HG03095 (cell line): ENCODE data around the gene GALNT8.
"Not testable (repeated sequence)": the region's sequence is repeated elsewhere in the genome, so short reads cannot be mapped to it uniquely, and the experiment has no call there.

Experiments used
- ATAC-seq: cut with Tn5 transposase; IDR thresholded peaks from one replicate; pipeline ENCODE4 v1.9.1; 2021; ENCODE audit warnings: moderate library complexity; ENCODE audit not compliant: unreplicated experiment

Gene GALNT8, protein sequence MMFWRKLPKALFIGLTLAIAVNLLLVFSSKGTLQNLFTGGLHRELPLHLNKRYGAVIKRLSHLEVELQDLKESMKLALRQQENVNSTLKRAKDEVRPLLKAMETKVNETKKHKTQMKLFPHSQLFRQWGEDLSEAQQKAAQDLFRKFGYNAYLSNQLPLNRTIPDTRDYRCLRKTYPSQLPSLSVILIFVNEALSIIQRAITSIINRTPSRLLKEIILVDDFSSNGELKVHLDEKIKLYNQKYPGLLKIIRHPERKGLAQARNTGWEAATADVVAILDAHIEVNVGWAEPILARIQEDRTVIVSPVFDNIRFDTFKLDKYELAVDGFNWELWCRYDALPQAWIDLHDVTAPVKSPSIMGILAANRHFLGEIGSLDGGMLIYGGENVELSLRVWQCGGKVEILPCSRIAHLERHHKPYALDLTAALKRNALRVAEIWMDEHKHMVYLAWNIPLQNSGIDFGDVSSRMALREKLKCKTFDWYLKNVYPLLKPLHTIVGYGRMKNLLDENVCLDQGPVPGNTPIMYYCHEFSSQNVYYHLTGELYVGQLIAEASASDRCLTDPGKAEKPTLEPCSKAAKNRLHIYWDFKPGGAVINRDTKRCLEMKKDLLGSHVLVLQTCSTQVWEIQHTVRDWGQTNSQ

DNA sequence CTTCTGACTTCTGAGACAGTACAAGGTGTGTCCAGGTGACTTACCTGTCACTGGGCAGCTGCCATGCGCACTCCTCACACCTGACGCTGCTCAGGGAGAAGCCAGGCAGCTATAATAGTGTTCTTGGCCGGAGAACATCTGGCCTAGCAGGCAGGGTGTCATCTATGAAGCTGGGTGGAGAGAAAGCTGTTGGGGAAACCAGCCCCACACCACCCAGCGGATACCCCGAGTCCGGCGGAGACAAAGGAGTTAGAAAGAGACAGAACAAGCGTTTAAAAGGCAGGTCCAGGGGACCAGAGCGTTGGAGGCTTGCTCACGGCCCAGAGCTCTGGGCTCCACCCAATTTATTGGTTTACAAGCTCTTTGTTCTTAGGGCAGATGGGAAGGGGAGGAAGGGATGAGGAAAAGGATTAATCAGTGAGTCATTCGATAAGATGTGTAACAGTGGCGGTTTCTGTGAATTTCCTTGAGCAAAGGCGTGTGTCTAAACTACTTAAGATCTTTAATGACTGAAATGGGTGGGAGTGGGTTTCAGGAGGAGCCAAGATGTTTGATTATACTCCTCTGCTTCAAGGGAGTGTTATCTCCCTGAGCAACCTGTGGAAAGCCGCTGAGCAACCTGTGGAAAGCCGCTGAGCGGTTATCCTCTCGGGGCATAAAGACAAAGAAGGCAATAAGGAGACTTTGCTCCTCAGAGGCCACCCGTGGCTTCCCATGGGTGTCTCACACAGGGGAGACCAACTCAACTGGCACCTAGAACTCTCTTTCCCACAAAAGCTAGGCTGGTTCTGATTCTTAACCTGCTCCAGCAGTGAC lies at the start of gene GALNT8:
Gene GALNT8, plus strand, starts transcription at position 580 of the 816 bp plus-strand sequence. CDS start 278 bp downstream, outside the sequence.
- ATAC-seq: no peak

DNA sequence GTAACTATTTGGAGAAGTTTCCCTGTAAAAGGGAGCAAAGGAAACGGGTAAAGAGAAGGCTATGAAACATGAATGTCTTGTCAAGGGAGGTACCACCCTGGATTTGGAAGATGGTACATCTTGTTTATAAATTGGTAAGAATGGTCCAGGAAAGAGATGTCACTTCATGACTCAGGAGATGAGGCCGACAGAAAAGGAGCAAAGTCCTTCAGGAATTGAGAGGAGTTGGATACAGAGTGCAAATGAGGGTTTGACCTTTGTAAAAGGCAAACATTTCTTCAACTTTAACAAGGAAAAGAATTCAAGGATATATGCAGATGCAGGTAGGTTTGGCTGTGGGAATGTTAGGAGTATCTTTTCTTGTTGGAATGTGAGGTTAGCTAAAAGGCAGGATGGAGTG lies 40.5 kb upstream of the GALNT8 start:
- ATAC-seq: no peak

DNA sequence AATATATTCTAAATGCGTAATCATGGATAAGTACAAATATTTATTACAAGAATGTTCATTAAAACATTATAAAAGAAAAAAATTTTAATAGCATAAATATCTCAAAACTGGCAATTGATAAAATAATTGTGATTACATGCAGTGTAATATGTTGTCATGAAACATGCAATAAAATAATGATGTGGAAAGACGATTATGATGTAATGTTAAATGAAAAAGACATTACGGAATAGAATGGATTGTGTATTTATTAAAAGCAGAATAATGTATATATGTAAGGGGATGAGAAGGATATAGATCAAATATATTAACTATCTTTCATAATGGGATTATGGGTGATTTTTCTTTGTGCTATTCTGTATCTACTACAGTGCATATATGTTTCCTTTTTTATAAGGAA lies 38.5 kb upstream of the GALNT8 start:
- ATAC-seq: no peak

DNA sequence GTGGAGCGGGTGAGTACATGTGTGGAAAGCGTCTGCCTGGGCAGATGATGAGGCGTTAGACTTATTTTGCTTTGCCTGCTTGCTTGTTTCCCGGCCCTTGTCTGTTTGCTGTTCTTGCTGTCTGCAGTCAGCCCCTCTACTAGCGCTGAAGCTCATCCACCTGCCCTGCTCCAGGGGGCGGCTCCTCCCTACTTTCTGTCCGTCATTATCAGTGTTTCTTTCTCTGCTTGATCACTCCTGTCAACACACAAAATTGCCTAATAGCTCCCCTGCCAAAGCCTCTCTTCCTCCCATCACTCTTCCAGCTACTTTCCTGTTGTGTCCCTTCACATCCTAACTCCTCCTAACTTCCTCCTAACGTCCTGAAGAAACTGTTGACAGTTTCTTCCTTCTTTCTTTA lies 34.9 kb upstream of the GALNT8 start:
- no peak for ATAC-seq

DNA sequence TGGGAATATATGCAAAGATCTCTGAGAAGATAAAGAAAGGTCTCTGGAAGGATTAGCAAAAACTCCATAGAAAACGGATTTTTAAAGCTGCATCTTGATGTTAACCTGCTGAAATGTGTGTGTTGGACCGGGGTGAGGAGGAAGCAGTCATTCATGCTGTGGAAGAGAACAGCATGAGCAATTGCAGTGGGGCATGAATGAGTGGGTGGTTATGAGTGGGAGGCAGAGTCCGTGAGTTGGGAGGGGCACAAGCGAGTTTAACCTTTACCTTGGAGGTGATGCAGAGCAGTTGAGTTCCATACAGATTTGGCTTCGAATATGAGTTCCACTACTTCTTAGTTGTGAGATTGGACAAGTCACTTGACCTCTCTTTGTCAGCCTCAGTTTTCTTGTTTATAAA lies 29.4 kb upstream of the GALNT8 start:
- no peak for ATAC-seq

DNA sequence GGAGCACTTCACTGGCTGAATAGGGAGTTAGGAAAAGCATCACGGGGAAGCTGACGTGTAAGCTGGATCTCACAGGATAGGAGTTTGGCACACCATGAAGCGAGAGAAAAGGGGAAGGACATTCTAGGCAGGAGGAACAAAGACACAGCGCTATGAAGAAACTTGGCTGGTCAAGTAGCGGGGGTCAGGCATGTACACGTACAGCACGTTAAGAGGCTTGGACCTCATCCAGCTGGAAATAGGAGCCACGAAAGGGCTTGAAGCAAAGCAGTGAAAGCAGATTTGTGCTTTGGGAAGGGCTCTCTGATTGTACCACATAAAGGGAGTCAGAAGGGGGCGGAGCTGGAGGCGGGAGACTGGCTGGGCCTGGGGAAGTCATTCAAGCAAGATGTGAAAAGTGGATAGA lies 19.6 kb upstream of the GALNT8 start:
- no peak for ATAC-seq

DNA sequence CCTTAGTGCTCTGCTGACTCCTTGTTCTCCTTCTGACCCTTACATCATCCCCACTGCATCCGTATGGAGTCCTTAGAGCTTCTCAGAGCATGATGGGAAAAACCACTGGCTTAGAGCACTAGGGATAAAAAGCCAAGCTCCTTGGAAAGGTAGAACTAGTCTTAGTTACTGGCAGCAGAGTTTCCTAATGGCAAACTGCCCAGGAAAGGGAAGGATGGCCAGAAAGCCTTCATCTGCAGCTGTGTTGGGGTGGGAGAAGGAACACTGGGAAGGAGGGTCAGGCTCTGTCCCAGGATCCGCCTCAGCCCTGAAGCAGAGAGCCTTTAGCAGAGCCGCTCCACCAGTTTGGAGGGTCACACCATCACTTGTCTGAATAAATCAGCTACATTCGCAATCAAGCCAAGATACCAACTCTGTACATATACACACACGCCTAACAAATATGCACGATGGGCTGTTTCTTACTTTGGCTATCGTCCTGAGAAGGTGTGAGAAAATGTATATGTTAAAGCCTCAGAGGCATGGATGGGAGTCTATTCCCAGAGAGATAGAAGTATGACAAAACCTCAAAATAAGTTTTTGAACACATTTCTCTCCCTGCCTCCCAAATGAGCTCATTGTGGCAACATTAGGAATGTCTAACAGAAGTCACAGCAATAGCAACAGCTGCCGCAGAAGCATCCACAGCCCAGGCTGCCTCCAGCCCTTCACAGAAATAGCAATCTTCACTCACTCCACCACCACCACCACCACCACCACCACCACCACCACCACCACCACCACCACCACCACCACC lies 18.6 kb upstream of the GALNT8 start:
- ATAC-seq: no peak

DNA sequence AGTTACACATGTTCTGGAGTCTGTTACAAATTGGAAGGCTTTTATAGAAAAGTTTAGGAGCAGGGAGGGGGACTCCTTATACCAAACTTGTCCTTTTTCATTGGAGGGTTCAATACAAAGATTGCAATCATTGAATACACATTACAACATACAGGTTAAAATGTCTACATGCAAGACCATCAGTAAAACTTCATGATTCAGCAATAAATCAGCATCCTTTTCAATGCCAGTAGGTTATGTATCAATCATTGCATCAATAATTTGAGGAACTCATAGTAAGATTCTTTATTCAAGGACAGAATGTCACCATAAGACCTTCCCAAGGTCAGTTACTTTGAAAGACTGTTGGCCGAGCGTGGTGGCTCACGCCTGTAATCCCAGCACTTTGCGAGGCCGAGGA lies 16.5 kb upstream of the GALNT8 start:
- ATAC-seq: no peak

DNA sequence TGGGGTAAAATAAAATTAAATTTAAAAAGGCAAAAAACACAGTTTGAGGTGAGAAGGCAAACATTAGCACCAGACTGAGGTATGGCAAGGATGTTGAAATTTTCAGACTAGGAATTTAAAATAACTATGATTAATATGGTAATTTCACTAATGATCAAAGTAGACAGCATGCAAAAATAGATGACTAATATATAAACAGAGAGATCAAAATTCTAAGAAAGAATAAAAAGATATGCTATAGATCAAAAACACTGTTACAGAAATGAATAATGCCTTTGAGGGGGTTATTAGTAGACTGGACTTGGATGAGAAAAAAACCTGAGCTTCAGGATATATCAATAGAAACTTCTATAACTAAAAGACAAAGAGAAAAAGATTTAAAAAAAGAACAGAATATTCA lies 14.4 kb upstream of the GALNT8 start:
- ATAC-seq: no peak

DNA sequence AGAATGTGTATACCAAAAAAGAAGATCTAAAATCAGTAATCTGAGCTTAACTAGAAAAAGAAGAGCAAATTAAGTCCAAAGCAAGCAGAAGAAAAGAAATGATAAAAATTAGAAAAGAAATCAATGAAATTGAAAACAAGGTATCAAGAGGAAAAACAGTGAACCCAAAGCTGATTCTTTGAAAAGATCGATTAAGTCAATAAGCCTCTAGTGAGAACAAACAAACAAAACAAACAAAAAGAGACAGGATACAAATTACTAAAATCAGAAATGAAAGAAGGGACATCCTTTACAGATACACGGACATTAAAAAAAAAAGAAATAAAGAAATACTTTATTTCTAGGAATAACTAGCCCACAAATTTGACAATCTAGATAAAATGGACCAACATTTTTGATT lies 12.9 kb upstream of the GALNT8 start:
- no peak for ATAC-seq

DNA sequence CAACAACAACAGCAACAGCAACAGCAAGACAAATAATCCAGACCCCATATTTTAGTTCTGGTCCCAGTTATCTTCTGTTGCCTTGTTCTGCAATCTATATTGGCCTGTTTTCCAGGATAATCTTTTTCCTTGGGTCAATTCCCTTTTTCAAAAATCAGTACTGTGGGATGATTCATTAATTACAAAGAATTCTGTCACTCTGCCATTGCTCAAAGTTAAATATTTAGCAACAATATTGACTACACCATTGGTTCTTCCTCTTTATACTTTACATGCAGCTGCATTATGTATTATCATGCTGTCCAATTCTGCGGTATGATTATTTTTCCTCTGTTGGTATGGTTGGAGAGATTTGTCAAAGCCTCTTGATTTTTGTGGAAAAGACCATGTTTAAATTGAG lies 10.1 kb upstream of the GALNT8 start:
- no peak for ATAC-seq

DNA sequence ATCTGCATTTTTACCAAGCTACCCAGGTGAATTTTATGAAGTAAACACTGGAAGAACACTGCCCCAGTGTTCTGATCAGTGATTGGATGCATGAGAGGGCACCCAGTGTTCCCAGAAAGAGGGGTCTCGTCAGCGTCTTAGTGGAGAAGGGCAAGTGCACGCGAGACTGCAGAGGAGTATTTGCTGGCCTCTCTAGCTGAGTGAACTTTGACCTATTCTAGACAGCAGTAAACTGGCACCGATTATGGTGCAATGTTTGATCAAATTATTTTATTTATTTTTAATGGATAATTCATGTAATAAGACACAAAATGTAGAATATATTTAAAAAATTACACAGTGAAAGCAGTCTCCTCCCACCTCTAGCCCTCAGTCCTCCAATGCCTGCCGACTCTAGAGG lies 5.3 kb upstream of the GALNT8 start:
- ATAC-seq: no peak

DNA sequence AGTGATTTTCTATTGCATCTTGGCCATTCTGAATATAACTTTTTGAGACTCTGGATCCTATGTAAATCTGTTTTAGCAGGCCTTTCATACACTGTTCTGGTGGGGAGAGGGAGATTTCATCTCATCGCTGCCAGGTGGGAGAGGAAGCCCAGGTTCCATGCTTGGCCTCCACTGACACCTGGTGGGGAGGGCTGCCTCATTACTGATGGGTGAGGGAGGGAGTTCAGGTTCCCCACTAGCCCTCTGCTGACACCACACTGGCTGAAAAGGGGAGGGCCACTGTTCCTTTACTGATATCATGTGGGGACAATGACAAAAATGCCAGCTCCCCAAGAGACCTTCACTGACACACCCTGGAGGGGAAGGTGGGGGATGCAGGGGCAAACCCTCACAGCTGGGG lies 2.4 kb upstream of the GALNT8 start:
- ATAC-seq: no peak

DNA sequence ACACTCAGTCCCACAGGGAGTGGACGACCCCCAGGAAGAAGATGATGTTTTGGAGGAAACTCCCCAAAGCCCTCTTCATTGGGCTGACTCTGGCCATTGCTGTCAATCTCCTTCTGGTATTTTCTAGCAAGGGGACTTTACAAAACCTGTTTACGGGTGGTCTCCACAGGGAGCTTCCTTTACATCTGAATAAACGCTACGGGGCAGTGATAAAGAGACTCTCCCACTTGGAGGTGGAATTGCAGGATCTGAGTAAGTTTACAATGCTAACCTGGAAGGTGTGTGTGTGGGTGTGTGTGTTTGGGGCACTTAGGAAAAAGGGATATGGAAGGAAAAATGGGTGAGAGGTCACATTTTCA lies 416 bp downstream of the GALNT8 start:
- ATAC-seq: no peak

DNA sequence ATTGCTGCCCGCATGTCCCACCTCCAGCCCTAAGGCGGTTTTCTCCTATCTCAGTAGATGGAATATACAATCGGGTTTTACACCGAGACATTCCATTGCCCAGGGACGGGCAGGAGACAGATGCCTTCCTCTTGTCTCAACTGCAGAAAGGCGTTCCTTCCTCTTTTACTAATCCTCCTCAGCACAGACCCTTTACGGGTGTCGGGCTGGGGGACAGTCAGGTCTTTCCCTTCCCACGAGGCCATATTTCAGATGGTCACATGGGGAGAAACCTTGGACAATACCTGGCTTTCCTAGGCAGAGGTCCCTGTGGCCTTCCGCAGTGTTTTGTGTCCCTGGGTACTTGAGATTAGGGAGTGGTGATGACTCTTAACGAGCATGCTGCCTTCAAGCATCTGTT lies 1.4 kb downstream of the GALNT8 start:
- not testable (repeated sequence) for ATAC-seq

DNA sequence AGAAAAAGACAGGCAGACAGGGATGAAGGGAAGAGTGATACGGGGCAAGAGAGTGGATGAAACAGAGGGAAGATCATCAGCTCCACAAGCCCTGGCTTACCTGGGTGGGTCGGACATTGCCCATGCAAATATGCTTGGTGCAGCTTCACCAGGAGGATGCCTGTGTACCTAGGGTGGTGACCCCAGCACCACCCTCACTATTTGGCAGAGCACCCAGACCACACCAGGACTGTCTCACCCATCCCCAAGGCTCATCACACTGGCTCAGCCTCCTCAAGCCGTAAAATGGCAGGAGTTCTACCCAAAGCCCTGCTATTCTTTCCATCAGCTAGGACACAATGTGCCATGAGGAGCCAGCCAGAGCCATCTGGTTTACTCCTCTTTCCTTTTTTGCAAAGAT lies 3.0 kb downstream of the GALNT8 start:
- ATAC-seq: no peak

DNA sequence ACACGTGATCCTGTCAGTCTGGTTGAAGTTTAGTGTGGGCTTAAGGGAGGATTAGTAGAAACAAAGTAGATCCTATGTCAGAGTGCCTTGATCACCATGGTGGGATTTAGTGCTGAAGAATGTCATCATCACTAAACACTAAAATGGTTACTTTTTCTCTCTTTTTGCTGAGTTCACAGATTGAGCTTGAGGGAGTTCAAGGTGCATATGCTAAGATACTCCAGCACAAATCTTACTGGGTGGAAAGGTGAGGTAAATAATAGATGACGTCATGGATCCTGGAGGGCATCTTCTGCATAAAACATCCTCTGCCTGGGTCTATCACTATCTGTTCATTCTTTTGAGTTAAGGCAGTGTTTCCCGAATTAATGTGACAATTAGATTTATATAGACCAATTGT lies 4.9 kb downstream of the GALNT8 start:
- no peak for ATAC-seq

DNA sequence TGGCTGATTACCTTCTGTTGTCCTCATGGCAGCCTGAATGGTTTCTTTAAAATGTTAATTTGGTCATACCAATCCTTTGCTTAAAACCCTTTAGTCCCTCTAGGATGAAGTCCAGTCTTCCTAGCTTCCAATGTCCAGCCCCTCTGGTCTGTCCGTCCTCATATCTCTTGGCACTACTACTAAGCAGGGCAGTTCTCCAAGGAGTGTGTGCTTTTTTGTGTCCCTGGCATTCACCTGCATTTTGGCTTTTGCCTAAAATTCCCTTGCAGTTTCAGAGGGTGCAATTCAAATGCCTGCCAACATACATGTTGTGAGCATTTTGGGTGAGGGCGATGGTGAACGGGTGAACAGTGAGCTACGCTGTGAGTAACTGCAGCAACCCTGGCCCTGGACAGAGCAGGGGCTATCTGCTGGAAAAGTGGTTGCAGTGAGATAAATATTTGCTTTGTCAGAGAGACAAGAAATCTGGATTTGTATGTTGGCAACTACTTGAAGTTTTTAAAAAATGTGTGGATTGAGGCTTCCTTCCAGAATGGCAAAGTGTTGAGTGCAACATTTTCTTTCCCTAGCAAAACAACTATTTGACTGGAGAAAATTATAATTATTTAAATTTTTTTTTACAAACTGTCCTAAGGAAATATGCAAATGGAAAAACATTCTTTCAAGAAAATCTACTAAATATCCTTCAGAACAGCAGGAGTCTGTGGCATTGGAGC lies 14.6 kb downstream of the GALNT8 start:
- no peak for ATAC-seq

DNA sequence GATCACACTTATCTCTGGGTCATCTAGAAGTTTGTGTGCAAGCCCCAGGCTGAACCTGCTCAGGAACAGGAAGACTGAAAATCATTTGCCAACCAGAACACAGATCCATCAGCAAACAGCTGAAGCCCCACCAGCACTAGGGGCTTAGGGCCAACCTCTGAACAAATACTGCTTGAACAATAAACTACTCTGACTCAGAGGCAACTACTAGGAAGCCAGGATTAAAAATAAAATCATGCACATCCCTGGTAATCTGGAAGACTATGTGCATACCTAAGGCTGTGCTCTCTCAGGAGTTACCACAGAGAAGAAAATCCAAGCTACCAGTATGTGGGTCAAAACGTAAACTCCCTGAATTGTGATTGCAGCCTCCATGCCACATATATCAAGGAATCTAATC lies 15.9 kb downstream of the GALNT8 start:
- no peak for ATAC-seq

DNA sequence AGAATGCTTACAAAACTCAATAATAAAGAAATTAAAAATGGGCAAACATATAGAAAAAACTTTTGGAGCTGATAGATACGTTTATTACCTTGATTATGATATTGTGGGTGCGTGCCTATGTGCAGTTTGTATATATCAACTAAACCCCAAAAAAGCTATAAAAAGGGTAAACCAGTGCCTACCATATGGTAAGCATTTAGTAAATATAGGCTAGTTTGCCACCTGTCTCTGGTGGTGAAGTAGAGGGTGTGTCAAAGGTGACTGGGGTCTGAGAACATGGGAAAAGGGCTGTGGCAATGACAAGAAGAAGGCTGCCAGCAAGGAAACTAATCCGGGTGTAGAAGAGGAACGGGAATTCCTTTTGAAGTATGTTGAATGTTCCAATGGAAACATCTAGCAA lies 18.3 kb downstream of the GALNT8 start:
- ATAC-seq: no peak
